HuH-7 (cell line): Measurements from ENCODE around the gene SPATS2L.

Experiments used
- DNase-seq: peaks from one replicate; pipeline ENCODE4 v3.0.0; 2011; ENCODE audit warnings: low spot score

SPATS2L gene

DNA sequence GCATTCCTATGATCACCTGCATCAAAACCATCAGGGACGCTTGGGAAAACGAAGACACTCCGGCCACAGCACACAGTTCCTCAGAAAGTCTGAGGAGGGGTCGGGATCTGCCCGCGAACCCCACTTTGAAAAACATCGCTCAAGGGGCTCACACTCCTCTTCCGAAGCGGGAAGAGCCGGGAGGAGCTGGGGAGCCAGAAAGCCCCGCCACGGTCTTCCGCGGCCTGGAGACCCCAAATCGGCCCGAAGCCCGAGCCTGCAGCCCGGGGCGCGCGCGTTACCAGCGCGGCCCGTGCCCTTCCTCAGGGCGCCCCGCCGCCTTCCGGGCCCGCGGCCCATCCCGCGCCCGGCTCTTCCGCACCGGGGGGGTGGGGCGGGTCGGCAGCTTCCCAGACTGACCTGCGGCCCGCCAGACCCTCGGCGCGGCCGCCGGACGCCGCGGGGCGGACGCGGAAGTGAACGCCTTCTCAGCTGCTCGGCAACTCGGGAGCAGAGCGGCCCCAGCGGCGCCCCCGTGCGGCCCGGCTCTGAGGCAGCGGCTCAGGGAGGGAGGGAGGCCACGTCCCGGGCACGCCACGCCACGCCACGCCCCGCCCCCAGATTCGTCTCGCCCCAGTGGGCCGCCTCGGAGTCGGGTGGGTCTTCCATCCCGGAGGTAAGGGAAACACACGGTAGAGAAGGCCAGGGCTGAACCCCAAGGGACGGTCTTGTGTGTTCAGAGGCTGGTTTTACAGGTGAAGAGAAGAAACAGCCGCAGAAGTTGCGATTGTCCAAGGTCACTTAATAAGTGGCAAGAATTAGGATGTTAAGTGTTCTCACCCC, 203.3 kb downstream of the SPATS2L start, which contains the start of gene KCTD18:
KCTD18 (minus strand) TSS at position 457 of the 822 bp plus-strand sequence. CDS start 3,052 bp downstream, outside the sequence.
- peak; percentile 88 for DNase-seq

GRCh38 chr2:200515155-200515554, 208.7 kb downstream of the SPATS2L start:
- no peak for DNase-seq

DNA sequence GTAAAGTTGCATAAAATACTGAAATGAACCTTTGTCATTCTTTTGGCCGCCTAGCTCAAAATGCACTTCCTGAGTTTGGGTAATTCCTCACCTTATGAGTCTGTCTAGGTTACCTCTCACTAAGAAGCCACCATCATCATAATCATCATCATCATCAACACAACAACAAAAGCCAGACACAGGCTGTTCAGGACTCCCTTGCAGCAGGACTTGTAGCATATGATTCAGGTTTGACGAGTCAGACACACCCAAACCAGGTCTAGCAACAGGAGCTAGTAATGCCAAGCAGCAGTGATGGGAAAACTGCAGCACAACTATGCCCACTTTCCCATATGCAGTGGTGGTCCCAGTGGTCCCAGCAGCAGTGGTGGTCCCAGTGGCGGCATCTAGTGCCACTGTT, 216.7 kb downstream of the SPATS2L start:
- DNase-seq: no peak

DNA sequence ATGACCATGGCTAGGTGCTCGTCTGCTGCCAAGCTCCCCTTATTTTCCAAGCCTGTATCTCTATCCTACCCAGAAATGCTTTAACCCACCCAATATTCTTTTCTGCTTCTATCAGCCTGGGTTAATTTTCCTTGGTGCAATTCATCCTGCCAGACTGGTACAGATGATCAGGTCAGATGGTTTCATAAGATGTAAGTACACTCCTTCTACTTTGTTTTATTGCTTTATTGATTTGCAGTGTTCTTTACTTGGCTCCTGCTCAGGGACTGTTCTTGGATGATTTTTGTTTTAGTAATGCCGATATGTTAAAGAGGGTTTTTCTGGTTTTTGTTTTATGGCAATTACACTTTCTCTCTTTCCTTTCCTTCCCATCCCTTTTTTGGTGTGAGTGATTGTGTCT, 217.1 kb downstream of the SPATS2L start:
- DNase-seq: no peak

DNA sequence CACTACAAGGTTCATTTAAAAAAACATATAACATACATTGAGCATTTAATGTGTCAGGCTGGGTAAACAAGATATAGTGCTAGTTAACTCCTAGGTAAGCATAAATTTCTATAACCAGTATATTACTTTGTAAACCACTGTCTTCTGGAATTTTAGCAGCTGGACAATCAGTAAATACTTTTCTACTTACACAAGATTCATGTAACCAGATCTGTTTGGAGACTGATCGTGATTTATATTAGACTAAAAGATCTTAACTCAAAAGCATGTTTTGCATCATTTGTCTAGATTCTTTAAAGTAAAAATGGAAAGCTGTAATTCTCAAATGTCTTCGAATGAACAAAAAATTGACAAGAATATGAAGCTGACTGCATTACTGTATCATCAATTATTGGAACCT, 218.6 kb downstream of the SPATS2L start:
- no peak for DNase-seq

DNA sequence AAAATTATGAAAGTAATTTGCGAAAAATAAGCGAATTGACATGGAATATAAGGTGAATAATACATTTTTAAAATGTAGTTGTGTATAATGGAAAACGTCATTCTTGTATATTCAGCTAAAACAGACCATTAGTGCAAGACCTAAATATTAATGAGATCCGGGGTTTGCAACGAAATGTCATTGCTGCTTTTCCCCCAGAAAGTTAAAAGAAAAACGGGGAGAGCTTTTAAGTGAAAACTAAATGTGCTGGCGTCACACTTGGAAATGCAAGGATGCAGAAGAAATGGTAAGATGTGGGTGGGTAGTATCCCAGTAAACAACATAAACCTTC, 219.0 kb downstream of the SPATS2L start:
- DNase-seq: no peak

- peak; percentile 88 for DNase-seq
Observed at GRCh38 chr2:200525882-200526651, 219.6 kb downstream of the SPATS2L start, which contains the start of gene SGO2. Gene SGO2, plus strand, starts transcription at chr2:200526207. Its CDS starts 6,769 bp downstream, at chr2:200532976.

DNA sequence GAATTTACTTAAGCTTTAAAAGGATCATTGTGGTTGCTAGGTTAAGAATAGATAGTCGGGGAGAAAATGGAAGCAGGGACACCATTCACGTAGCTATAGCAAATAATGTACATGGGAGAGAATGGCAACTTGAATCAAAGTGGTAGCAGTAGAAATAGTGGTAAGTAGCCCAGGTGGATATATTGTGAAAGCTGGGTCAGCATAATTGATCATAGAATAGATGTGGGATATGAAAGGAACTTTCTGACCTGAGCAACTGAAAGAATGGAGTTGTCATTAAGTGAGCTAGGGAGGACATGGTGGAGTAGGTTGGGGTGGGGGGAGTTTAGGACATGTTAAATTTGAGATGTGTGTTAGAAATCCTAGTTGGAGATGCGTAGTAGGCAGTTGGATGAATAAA, 221.7 kb downstream of the SPATS2L start:
- DNase-seq: no peak
